NT2/D1 (cell line): ENCODE measurements around the gene PTTG2.

Experiments
- DNase-seq: peaks from one replicate; pipeline ENCODE4 v3.0.0-alpha.2; 2011; ENCODE audit warnings: low read depth, low spot score
- H3K27me3 ChIP-seq: 2 replicates; pipeline ENCODE4 v1.6.0; 2011; ENCODE audit warnings: mild to moderate bottlenecking; ENCODE audit not compliant: insufficient read length, insufficient read depth
- H3K36me3 ChIP-seq: 2 replicates; pipeline ENCODE4 v1.6.1; 2011; ENCODE audit warnings: mild to moderate bottlenecking, low read length, mixed read lengths; ENCODE audit not compliant: insufficient read depth, insufficient read length
- H3K4me1 ChIP-seq: 2 replicates; pipeline ENCODE4 v1.5.1; 2011; ENCODE audit not compliant: insufficient read depth, insufficient read length
- H3K4me3 ChIP-seq: 2 replicates; pipeline ENCODE4 v1.5.1; 2011; ENCODE audit warnings: low read depth; ENCODE audit not compliant: insufficient read length
- H3K9ac ChIP-seq: 2 replicates; pipeline ENCODE4 v1.6.0; 2011; ENCODE audit warnings: low read depth; ENCODE audit not compliant: insufficient read length
- H3K9me3 ChIP-seq: 2 replicates; pipeline ENCODE4 v1.5.1; 2011; ENCODE audit warnings: mild to moderate bottlenecking, low read length; ENCODE audit not compliant: insufficient read depth
- SUZ12 ChIP-seq: IDR thresholded peaks from 2 replicates; pipeline ENCODE4 v1.6.1; 2011; ENCODE audit not compliant: insufficient read length, insufficient read depth; ENCODE audit errors: extremely low read depth
- YY1 ChIP-seq: IDR thresholded peaks from 2 replicates; pipeline ENCODE4 v1.6.1; 2011; ENCODE audit not compliant: insufficient read length, insufficient read depth
- ZNF274 ChIP-seq: IDR thresholded peaks from 2 replicates; pipeline ENCODE4 v1.6.1; 2011; ENCODE audit warnings: mild to moderate bottlenecking, low read depth, low read length

Gene PTTG2

GRCh38 chr4:37928426-37929416 is 31.5 kb upstream of the PTTG2 start:
- H3K4me3 ChIP-seq = no peak overlapping the region
- no peak for TF ChIP-seq YY1
- TF ChIP-seq ZNF274 = no peak
- no peak for TF ChIP-seq SUZ12
- no peaks in the 10 kb centered on the region for H3K27me3 ChIP-seq
- no peak overlapping the region for H3K9ac ChIP-seq
- no peaks in the 10 kb centered on the region for H3K36me3 ChIP-seq
- H3K4me1 ChIP-seq = no peaks in the 10 kb centered on the region
- no peak for DNase-seq
- no peaks in the 10 kb centered on the region for H3K9me3 ChIP-seq

- H3K36me3 ChIP-seq = no peaks in the 10 kb centered on the region
- no peak for DNase-seq
- no peaks in the 10 kb centered on the region for H3K27me3 ChIP-seq
- no peak overlapping the region for H3K9ac ChIP-seq
- H3K4me1 ChIP-seq = no peaks in the 10 kb centered on the region
- TF ChIP-seq YY1 (no peak), SUZ12 (no peak), ZNF274 (no peak)
- H3K9me3 ChIP-seq = 0 out of 2 replicates have a peak, but pooled peaks cover 6% of the 10 kb centered on the region
- H3K4me3 ChIP-seq = no peak overlapping the region
These were observed 26.1 kb upstream of the PTTG2 start for GRCh38 chr4:37934096-37934495.

DNA sequence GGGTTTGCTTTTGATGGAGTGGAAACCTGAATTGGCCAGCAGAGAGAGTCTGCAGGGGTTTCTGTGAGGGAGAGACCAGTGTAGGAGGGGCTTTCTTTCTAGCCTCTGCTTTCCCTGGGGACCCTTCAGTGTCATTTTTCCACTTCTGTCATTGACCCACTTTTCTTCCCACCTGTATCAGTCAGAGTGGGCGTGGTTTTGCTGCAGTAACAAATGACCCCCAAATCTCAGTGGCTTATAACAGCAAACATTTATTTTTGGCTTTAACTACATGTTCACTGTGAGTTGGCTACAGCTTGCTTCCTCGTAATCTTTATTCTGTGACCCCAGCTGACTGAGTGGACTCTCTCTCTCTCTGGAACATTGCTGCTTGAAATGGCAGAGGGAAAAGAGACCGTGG is 25.6 kb upstream of the PTTG2 start:
- TF ChIP-seq YY1 = no peak
- TF ChIP-seq SUZ12 = no peak
- TF ChIP-seq ZNF274 = no peak
- no peaks in the 10 kb centered on the region for H3K27me3 ChIP-seq
- no peaks in the 10 kb centered on the region for H3K36me3 ChIP-seq
- H3K4me1 ChIP-seq = no peaks in the 10 kb centered on the region
- no peak for DNase-seq
- H3K4me3 ChIP-seq = no peak overlapping the region
- H3K9me3 ChIP-seq = 0 out of 2 replicates have a peak, but pooled peaks cover 6% of the 10 kb centered on the region
- no peak overlapping the region for H3K9ac ChIP-seq

DNA sequence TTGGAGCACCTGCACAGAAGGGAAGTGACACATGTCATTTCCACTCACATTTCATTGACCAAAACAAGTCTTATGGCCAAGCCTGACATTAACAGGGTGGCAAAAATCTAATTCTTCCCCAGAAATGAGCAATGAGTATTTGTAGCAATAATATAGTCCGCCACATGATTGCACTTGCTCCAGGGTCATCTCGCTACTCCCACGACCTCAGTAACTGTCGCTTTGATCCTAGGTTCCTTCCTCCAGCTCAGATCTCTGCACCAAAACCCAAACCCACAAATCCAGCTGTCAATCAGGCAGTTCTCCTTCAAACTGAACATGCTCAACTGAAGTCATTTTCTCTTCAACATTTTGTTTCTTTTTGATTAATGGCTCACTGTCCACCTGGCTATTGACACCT is 25.2 kb upstream of the PTTG2 start:
- TF ChIP-seq YY1 (no peak), ZNF274 (no peak), SUZ12 (no peak)
- H3K9ac ChIP-seq = no peak overlapping the region
- H3K9me3 ChIP-seq = 0 out of 2 replicates have a peak, but pooled peaks cover 6% of the 10 kb centered on the region
- H3K36me3 ChIP-seq = no peaks in the 10 kb centered on the region
- H3K27me3 ChIP-seq = no peaks in the 10 kb centered on the region
- DNase-seq = no peak
- H3K4me3 ChIP-seq = no peak overlapping the region
- H3K4me1 ChIP-seq = no peaks in the 10 kb centered on the region

GRCh38 chr4:37936889-37937498 is 23.2 kb upstream of the PTTG2 start:
- no peak for DNase-seq
- Histone ChIP-seq H3K9ac (no peak overlapping the region), H3K27me3 (no peaks in the 10 kb centered on the region), H3K4me3 (no peak overlapping the region), H3K36me3 (no peaks in the 10 kb centered on the region), H3K9me3 (0 out of 2 replicates have a peak, but pooled peaks cover 6% of the 10 kb centered on the region), H3K4me1 (no peaks in the 10 kb centered on the region)
- TF ChIP-seq YY1 = no peak
- TF ChIP-seq SUZ12 = no peak
- TF ChIP-seq ZNF274 = no peak

- Histone ChIP-seq H3K4me3 (no peak overlapping the region), H3K27me3 (no peaks in the 10 kb centered on the region), H3K9me3 (0 out of 2 replicates have a peak, but pooled peaks cover 6% of the 10 kb centered on the region), H3K36me3 (no peaks in the 10 kb centered on the region), H3K4me1 (no peaks in the 10 kb centered on the region), H3K9ac (no peak overlapping the region)
- no peak for TF ChIP-seq YY1
- TF ChIP-seq ZNF274 = no peak
- no peak for TF ChIP-seq SUZ12
- no peak for DNase-seq
These were observed 22.0 kb upstream of the PTTG2 start for GRCh38 chr4:37938208-37938607.
